ENCODE data around the gene TECPR2.
A peak's percentile ranks its signal among the peaks of the same experiment; 100 is the strongest.

TECPR2 gene

DNA sequence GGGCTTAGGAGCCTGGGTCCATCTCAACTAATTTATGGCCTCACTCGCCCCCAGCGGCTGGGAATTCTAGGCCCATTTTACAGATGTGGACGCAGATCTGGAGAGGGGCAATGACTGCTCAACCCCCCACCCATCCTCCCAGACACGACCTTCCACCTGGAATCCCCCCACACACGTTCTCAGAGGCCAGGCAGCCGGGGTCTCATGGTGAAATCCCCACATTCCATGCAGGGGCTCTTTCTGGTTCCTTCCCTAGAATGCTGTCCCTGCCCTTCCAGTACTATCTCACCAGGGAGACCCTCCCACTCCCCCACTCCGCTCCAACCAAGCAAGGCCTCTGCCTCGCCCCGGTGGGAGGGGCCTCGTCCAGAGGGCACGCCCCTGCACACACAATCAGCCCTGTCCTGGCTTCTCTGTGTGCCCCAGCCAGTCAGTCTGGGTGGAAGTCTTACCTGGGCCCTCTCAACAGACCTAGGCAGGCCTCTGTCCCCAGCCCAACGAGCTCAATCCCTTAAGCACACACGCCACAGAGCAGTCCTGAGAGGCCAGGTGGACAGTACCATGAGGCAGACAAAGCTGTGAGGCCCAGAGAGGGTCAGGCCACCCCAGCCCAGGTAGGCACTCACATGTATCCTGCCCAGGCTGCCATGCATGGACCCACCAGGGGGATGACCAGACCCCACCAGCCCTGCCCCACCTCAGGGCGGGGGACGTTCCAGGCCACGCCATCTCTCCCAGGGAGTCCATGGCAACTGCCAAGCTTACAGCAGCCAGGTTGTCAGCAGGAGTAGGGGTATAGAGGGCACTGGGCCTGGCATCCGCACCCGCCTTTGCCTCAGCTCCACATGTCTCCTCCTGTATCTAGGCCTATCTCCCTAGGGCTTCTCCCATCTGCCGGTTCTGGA, 148.1 kb downstream of the TECPR2 start:
- TF ChIP-seq, protein P1, sequence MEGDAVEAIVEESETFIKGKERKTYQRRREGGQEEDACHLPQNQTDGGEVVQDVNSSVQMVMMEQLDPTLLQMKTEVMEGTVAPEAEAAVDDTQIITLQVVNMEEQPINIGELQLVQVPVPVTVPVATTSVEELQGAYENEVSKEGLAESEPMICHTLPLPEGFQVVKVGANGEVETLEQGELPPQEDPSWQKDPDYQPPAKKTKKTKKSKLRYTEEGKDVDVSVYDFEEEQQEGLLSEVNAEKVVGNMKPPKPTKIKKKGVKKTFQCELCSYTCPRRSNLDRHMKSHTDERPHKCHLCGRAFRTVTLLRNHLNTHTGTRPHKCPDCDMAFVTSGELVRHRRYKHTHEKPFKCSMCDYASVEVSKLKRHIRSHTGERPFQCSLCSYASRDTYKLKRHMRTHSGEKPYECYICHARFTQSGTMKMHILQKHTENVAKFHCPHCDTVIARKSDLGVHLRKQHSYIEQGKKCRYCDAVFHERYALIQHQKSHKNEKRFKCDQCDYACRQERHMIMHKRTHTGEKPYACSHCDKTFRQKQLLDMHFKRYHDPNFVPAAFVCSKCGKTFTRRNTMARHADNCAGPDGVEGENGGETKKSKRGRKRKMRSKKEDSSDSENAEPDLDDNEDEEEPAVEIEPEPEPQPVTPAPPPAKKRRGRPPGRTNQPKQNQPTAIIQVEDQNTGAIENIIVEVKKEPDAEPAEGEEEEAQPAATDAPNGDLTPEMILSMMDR (IDR thresholded peaks at IDR 0.05): no peak
- Histone ChIP-seq H3K27me3 (peaks cover 32% of the 10 kb centered on the region), H3K4me1 (ENCODE audit: control insufficient read depth in 1 of 2, insufficient read depth in 1 of 2, low read depth in 1 of 2, low read length in 1 of 2) (peaks cover 12 to 14% of the 10 kb centered on the region in 2 experiments), H3K4me3 (ENCODE audit: low read depth in 1 of 2, low read length in 1 of 2) (peak overlapping the region; percentile 70 to 96), H3K9me3 (no peaks in the 10 kb centered on the region), H3K27ac (no peak overlapping the region), H3K36me3 (no peaks in the 10 kb centered on the region)

DNA sequence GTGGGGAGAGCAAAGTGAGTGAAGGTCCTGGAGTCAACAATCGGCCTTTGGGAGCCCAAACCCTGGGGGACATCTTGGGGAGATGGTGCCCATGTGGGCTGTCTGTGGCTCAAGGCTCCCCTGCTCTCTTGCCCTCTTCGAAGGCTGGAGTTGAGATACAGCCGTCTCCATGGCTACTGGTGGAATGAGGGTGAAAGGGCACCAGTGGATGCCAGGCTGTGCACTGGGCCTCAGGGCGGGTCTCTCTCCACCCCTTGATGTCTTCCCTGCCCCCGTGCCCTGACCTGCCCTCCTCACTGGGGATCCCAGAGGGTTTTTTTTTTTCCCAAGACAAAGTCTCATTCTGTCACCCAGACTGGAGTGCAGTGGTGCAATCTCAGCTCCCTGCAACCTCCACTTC, 148.8 kb downstream of the TECPR2 start:
- no peak overlapping the region for H3K4me3 ChIP-seq (ENCODE audit: low read depth in 1 of 2, low read length in 1 of 2)
- TF ChIP-seq, protein P1 (IDR thresholded peaks at IDR 0.05): no peak
- peaks cover 36% of the 10 kb centered on the region for H3K27me3 ChIP-seq
- no peak overlapping the region for H3K27ac ChIP-seq
- H3K36me3 ChIP-seq: no peaks in the 10 kb centered on the region
- H3K9me3 ChIP-seq: no peaks in the 10 kb centered on the region
- peaks cover 16 to 17% of the 10 kb centered on the region in 2 experiments for H3K4me1 ChIP-seq (ENCODE audit: control insufficient read depth in 1 of 2, insufficient read depth in 1 of 2, low read depth in 1 of 2, low read length in 1 of 2)

DNA sequence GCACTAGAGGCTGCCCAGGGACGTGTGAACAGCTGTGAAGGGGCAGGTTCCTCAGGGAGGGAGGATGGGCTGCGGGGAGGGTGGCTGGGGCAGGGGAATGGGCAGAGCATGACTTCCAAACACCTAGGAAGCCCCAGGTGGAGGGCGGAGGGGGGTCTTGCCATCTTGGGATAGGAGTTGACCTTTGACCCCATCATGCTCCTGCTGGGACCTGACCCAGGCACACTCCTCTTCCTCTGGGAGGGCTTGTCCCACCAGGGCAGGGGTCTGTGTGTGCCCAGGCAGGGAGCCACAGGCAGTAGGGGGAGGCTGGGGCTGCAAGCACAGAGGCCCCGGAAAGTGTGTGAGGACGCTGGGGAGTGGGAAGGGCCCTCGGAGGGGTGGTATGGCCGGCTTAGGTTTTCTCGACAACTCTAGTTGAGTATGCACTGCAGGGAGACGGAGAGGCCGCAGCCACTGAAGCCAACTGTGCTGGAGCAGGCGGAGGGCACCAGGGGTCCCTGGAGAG, 150.1 kb downstream of the TECPR2 start:
- TF ChIP-seq, protein P1 (IDR thresholded peaks at IDR 0.05): no peak
- Histone ChIP-seq H3K9me3 (no peaks in the 10 kb centered on the region), H3K27ac (no peak overlapping the region), H3K4me1 (ENCODE audit: control insufficient read depth in 1 of 2, insufficient read depth in 1 of 2, low read depth in 1 of 2, low read length in 1 of 2) (peaks cover 23 to 26% of the 10 kb centered on the region in 2 experiments), H3K27me3 (peaks cover 46% of the 10 kb centered on the region), H3K36me3 (no peaks in the 10 kb centered on the region), H3K4me3 (ENCODE audit: low read depth in 1 of 2, low read length in 1 of 2) (no peak overlapping the region)

DNA sequence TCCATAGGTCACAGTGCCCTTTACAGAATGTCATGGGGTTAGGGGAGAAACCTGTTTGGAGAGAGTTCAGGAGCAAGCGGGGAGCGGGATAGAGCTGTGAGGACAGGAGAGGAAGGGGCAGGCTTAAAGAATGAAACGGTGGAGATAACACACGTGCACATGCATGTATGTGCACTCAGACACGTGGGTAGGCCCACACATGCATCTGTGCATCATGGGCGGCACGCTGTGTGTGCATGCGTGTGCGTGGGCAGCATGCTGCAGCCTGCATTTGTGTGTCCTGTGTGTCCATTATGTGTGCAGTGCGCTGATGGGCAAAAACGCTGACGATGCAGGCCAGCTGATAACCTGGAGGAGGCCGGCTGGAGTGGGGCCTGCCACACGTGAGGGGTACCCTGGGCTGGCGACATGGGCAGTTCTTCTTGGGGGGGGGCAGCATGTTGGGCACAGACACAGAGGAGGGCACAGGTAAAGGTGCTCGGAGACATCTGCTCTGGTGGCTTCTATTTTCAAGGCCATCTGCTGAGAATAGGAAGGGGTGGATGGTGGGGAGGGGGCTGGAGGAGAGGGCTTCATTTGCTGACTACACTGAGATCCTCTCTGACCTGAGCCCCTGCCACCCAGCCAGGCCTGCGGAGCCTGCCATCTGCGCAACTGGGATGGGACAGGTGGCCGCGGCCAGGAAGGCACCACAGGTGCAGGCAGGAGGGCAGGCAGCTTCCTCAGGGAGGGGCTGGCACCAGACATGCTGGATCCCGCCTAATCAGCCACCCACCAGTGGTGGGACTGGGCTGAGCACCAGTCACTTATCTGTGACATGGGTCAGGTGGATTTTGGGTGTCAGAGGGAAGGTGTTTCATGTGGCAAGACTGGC, 151.4 kb downstream of the TECPR2 start:
- peaks cover 18 to 21% of the 10 kb centered on the region in 2 experiments for H3K4me1 ChIP-seq (ENCODE audit: control insufficient read depth in 1 of 2, insufficient read depth in 1 of 2, low read depth in 1 of 2, low read length in 1 of 2)
- H3K27ac ChIP-seq: no peak overlapping the region
- no peaks in the 10 kb centered on the region for H3K36me3 ChIP-seq
- peaks cover 50% of the 10 kb centered on the region for H3K27me3 ChIP-seq
- no peak overlapping the region for H3K4me3 ChIP-seq (ENCODE audit: low read depth in 1 of 2, low read length in 1 of 2)
- H3K9me3 ChIP-seq: no peaks in the 10 kb centered on the region
- TF ChIP-seq, protein P1 (IDR thresholded peaks at IDR 0.05): no peak

DNA sequence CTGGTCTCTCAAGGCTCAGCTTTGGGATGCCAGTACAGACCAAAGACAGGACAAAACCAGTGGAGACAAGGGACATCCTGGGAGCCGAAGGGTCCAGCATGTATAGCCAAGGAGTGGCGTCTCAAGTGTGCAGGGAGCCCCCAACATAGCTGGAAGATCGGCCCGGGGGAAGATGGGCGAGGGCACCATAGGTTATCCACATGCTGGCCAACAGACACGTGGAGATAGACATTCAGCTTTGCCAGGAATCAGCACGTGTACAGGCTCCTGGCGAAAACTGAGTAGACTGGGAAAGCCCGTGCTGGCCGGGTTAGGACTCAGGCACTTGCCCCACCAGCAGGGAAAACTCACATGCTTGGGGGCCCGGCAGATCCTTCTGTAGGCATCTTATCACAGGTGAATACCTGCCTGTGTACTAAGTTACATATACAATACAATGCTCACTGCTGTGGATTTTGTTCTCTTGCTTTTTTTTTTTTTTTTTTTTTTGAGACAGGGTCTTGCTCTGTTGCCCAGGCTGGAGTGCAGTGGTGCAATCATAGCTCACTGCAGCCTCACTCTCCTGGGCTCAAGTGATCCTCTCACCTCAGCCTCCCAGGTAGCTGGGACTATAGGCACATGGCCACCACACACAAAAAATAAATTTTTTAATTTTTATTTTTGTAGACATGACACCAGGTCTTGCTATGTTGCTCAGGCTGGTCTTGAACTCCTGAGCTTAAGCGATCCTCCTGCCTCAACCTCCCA, 152.4 kb downstream of the TECPR2 start:
- TF ChIP-seq, protein P1 (IDR thresholded peaks at IDR 0.05): no peak
- Histone ChIP-seq H3K4me1 (ENCODE audit: control insufficient read depth in 1 of 2, insufficient read depth in 1 of 2, low read depth in 1 of 2, low read length in 1 of 2) (peaks cover 16 to 19% of the 10 kb centered on the region in 2 experiments), H3K36me3 (no peaks in the 10 kb centered on the region), H3K9me3 (no peaks in the 10 kb centered on the region), H3K4me3 (ENCODE audit: low read depth in 1 of 2, low read length in 1 of 2) (no peak overlapping the region), H3K27ac (no peak overlapping the region), H3K27me3 (peaks cover 47% of the 10 kb centered on the region)

Measured in neutrophil (primary cell).